GM18867 (cell line): Measurements from ENCODE around the gene PLSCR3.

ENCODE experiments used
- ATAC-seq: cut with Tn5 transposase; IDR thresholded peaks from one replicate; pipeline ENCODE4 v1.9.1; 2021; ENCODE audit warnings: mild to moderate bottlenecking, moderate library complexity; ENCODE audit not compliant: unreplicated experiment

Gene PLSCR3

GRCh38 chr17:7351665-7352502 lies 42.4 kb downstream of the PLSCR3 start, which contains the start of gene KCTD11:
Gene KCTD11, plus strand, starts transcription at chr17:7352162.
- ATAC-seq, result peak; percentile 53

DNA sequence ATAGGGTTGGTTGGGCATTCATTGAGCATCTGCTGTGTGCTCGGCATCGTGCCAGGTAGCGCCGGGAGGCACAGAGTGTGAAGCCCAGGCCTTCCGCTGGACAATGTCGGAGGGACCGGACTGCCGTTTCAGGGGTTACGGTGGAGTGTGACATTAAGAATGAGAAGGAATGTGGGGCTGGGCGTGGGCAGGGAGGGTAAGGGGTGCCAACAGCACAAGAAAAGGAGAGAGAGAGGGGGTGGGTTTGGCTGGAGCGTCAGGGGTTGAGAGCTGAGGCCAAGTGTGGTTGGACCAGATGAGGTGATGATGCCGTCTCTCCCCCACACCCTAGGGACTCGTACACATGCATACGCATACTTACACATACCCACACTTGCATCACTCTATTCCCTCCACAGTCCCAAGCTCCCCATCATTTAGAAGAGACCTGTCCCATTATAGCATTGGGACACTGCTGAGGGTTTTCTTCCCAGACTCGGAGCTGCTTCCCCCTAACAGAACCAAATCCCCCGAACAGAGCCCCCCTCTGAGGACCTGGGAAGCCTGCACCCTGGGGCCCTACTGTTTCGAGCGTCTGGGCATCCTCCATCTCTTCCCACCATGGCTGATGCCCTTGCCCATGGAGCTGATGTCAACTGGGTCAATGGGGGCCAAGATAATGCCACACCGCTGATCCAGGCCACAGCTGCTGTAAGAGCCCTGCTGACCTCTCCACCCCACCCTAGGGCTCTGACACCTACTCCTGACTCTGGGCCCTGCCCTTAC lies 45.7 kb downstream of the PLSCR3 start:
- no peak for ATAC-seq

DNA sequence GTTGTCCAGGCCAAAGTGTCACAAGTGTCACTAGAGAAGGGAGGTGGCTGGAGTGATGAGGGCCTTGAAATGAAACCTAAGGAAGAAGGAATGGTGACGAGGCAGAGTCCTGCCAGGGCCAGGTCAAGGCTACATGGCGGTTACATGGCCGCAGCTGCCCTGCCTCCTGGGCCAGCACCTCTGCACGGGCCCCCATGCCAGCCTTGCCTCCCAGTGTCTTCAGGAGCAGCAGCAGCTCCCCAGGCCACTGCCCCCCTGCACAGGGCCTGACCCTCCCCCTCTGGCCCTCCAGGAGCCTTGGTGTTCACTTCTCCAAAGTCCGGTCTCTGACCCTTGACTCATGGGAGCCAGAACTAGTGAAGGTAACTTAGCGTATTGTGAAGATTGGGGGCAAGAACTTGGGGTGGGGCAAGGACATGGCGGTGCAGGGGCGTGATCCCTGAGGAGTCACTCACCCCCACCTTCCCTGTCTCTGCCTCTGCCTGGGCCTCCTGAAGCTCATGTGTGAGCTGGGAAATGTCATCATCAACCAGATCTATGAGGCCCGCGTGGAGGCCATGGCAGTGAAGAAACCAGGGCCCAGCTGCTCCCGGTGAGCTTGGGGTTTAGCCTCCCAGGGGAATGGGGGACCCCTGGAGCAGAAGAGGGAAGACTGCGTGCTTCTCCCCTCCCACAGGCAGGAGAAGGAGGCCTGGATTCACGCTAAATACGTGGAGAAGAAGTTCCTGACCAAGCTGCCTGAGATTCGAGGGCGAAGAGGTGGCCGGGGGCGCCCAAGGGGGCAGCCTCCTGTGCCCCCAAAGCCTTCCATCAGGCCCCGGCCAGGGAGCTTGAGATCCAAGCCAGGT lies 46.5 kb downstream of the PLSCR3 start:
- no peak for ATAC-seq

- no peak for ATAC-seq
Observed at GRCh38 chr17:7346761-7347614, 47.3 kb downstream of the PLSCR3 start.

GRCh38 chr17:7343250-7343649 lies 51.1 kb downstream of the PLSCR3 start:
- ATAC-seq, result no peak

- ATAC-seq, result no peak
Observed at GRCh38 chr17:7341842-7342241, 52.5 kb downstream of the PLSCR3 start.

DNA sequence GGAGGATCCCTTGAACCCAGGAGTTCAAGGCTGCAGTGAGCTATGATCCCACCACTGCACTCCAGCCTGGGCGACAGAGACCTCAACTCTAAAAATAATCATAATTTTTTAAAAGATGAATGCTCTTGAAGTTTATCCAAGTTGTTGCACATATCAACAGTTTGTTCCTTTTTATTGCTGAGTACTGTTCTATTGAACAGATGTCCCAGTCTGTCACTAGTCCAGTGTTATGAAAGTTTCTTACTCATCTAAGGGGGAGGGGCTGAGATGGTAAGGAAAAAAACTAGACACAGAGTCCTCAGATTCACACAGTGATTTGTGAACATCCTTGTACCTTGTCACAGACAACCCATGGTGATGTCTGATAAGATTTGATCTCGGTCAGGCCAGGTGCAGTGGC lies 54.1 kb downstream of the PLSCR3 start:
- ATAC-seq, result no peak
